PC-3 (cell line): ENCODE measurements around the gene CIP2A. TPM values are rescaled to one million over a fixed set of nuclear protein-coding genes. Genes with fewer than 3 reads are reported as not detected.

Experiments used
- ATAC-seq: fragments of 200-7000 bp; cut with Tn5 transposase; 2 replicates; pipeline ENCODE4 v1.9.1; 2020; ENCODE audit warnings: mild to moderate bottlenecking, moderate library complexity
- BruUV-seq: library from RNA; stranded (reverse); fragments of 400-500 nt; replicated peaks from 2 replicates; lab custom pipeline; 2021; lab: Mats Ljungman, UMichigan
- CTCF ChIA-PET: fragments of 300-600 bp; sonication (Branson Sonifier 250); formaldehyde crosslinking; loops from one replicate; lab custom pipeline; 2022; ENCODE audit warnings: antibody characterized with exemption; lab: Charles Lee
- POLR2A ChIA-PET: fragments of 300-600 bp; sonication (Branson Sonifier 250); formaldehyde crosslinking; loops from one replicate; lab custom pipeline; 2022; ENCODE audit warnings: antibody characterized with exemption; ENCODE audit not compliant: unreplicated experiment; lab: Charles Lee
- DNase-seq: peaks from one replicate; pipeline ENCODE4 v3.0.0-alpha.2; 2015
- H2AFZ ChIP-seq: fragments of 300-600 bp; sonication (generic); 2 replicates; pipeline ENCODE4 v1.6.0; 2016; ENCODE audit warnings: antibody characterized with exemption, low read length
- H3F3A ChIP-seq: fragments of 300-600 bp; sonication (generic); one replicate; pipeline ENCODE4 v1.6.0; 2017; ENCODE audit warnings: antibody characterized with exemption, low read length, control low read depth, mild to moderate bottlenecking; ENCODE audit not compliant: unreplicated experiment
- H3K27ac ChIP-seq: fragments of 300-600 bp; sonication (generic); 2 replicates; pipeline ENCODE4 v1.5.1; 2016; ENCODE audit warnings: mild to moderate bottlenecking, low read length
- H3K27me3 ChIP-seq: fragments of 300-600 bp; sonication (generic); 2 replicates; pipeline ENCODE4 v1.6.1; 2016; ENCODE audit warnings: low read length, mixed read lengths
- H3K36me3 ChIP-seq: fragments of 300-600 bp; sonication (generic); 2 replicates; pipeline ENCODE4 v1.6.1; 2016; ENCODE audit warnings: low read depth, mixed run types, low read length, mixed read lengths
- H3K4me1 ChIP-seq: fragments of 300-600 bp; sonication (generic); 2 replicates; pipeline ENCODE4 v1.5.1; 2016; ENCODE audit warnings: low read length; ENCODE audit not compliant: insufficient read depth
- H3K4me2 ChIP-seq: fragments of 300-600 bp; sonication (generic); 2 replicates; pipeline ENCODE4 v1.6.0; 2016; ENCODE audit warnings: low read length
- H3K4me3 ChIP-seq: fragments of 300-600 bp; sonication (generic); 2 replicates; pipeline ENCODE4 v1.5.1; 2016; ENCODE audit warnings: mild to moderate bottlenecking, low read length, mixed read lengths
- H3K79me2 ChIP-seq: fragments of 300-600 bp; sonication (generic); 2 replicates; pipeline ENCODE4 v1.6.1; 2017; ENCODE audit warnings: low read length, mixed read lengths
- H3K9ac ChIP-seq: fragments of 300-600 bp; sonication (generic); 2 replicates; pipeline ENCODE4 v1.6.0; 2016; ENCODE audit warnings: mild to moderate bottlenecking, low read length
- H3K9me2 ChIP-seq: fragments of 300-600 bp; sonication (generic); replicated peaks from 2 replicates; pipeline ENCODE4 v1.6.1; 2016; ENCODE audit warnings: mixed run types, low read length, mixed read lengths
- H3K9me3 ChIP-seq: fragments of 300-600 bp; sonication (generic); 2 replicates; pipeline ENCODE4 v1.6.1; 2016; ENCODE audit warnings: low read length, mixed read lengths
- H4K20me1 ChIP-seq: fragments of 300-600 bp; sonication (generic); 2 replicates; pipeline ENCODE4 v1.6.1; 2016; ENCODE audit warnings: low read length, mixed read lengths
- EZH2 ChIP-seq: fragments of 300-600 bp; sonication (generic); IDR thresholded peaks from one replicate; pipeline ENCODE4 v1.6.1; 2017; ENCODE audit warnings: antibody characterized with exemption, mild to moderate bottlenecking, low read length; ENCODE audit not compliant: unreplicated experiment
- EZH2phosphoT487 ChIP-seq: fragments of 300-600 bp; sonication (generic); IDR thresholded peaks from 2 replicates; pipeline ENCODE4 v1.6.1; 2018; ENCODE audit warnings: mild to moderate bottlenecking, antibody characterized with exemption, low read length, borderline replicate concordance
- intact Hi-C: fragments of 100-400 bp; cut with micrococcal nuclease; formaldehyde crosslinking; loops from 2 replicates; pipeline ENCODE4 v1.9.0; 2023
- total RNA-seq: library from RNA; depleted of rRNA; stranded (reverse); fragments of >200 nt; gene quantifications from 2 replicates; pipeline ENCODE4 v1.2.3, GENCODE V29; 2014
- TF ChIP-seq, protein P1 (sequence below): fragments of 300-600 bp; sonication (generic); conservative IDR thresholded peaks from 2 replicates; pipeline ENCODE4 v1.5.1; 2017; ENCODE audit warnings: antibody characterized with exemption, low read depth, mild to moderate bottlenecking, low read length

CIP2A gene
- total RNA-seq, 1 experiment from 2014 or later = 47.9 TPM

- no peaks in the 10 kb centered on the region for H3K9me2 ChIP-seq
- H3K79me2 ChIP-seq = no peaks in the 10 kb centered on the region
- H3K27me3 ChIP-seq = no peaks in the 10 kb centered on the region
- H4K20me1 ChIP-seq = no peaks in the 10 kb centered on the region
- POLR2A ChIA-PET = no interaction called here
- BruUV-seq = no TSS peak
- peaks cover 15% of the 10 kb centered on the region for H3K4me1 ChIP-seq
- no peak overlapping the region for H3K4me3 ChIP-seq
- ATAC-seq (no peak), DNase-seq (no peak)
- H3K36me3 ChIP-seq = no peaks in the 10 kb centered on the region
- TF ChIP-seq, protein P1, sequence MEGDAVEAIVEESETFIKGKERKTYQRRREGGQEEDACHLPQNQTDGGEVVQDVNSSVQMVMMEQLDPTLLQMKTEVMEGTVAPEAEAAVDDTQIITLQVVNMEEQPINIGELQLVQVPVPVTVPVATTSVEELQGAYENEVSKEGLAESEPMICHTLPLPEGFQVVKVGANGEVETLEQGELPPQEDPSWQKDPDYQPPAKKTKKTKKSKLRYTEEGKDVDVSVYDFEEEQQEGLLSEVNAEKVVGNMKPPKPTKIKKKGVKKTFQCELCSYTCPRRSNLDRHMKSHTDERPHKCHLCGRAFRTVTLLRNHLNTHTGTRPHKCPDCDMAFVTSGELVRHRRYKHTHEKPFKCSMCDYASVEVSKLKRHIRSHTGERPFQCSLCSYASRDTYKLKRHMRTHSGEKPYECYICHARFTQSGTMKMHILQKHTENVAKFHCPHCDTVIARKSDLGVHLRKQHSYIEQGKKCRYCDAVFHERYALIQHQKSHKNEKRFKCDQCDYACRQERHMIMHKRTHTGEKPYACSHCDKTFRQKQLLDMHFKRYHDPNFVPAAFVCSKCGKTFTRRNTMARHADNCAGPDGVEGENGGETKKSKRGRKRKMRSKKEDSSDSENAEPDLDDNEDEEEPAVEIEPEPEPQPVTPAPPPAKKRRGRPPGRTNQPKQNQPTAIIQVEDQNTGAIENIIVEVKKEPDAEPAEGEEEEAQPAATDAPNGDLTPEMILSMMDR = no peak
- TF ChIP-seq EZH2phosphoT487 = no peak
- no peak for TF ChIP-seq EZH2
- H3K27ac ChIP-seq = no peak overlapping the region
- H3K9me3 ChIP-seq = no peaks in the 10 kb centered on the region
- H2AFZ ChIP-seq = no peak overlapping the region
- H3K9ac ChIP-seq = no peak overlapping the region
- H3F3A ChIP-seq = no peaks in the 10 kb centered on the region
- no peak overlapping the region for H3K4me2 ChIP-seq
- CTCF ChIA-PET = no interaction called here
- intact Hi-C loops = no loop called here
These were observed 15.8 kb upstream of the CIP2A start for GRCh38 chr3:108605028-108605427.

- no peak overlapping the region for H3K9ac ChIP-seq
- BruUV-seq = no TSS peak
- no peaks in the 10 kb centered on the region for H4K20me1 ChIP-seq
- no peaks in the 10 kb centered on the region for H3F3A ChIP-seq
- no peaks in the 10 kb centered on the region for H3K79me2 ChIP-seq
- no peaks in the 10 kb centered on the region for H3K9me3 ChIP-seq
- H3K4me2 ChIP-seq = peak overlapping the region; percentile 24
- peak; percentile 83 for ATAC-seq
- no peak overlapping the region for H2AFZ ChIP-seq
- intact Hi-C loops = no loop called here
- POLR2A ChIA-PET = no interaction called here
- TF ChIP-seq EZH2 (no peak), EZH2phosphoT487 (no peak)
- TF ChIP-seq, protein P1 = no peak
- H3K9me2 ChIP-seq = no peaks in the 10 kb centered on the region
- peaks cover 15% of the 10 kb centered on the region for H3K4me1 ChIP-seq
- peak; percentile 44 for DNase-seq
- no peaks in the 10 kb centered on the region for H3K36me3 ChIP-seq
- H3K27me3 ChIP-seq = no peaks in the 10 kb centered on the region
- H3K4me3 ChIP-seq = no peak overlapping the region
- CTCF ChIA-PET = interaction anchor here (0.6 kb wide), 1 partner anchor 795 kb away, joined by 3 read pairs; no protein-coding TSS in a partner anchor
- H3K27ac ChIP-seq = no peak overlapping the region
These were observed 14.5 kb upstream of the CIP2A start for GRCh38 chr3:108603691-108604090.

- CTCF ChIA-PET = interaction anchor here (0.5 kb wide), 1 partner anchor 755 kb away, joined by 3 read pairs; no protein-coding TSS in a partner anchor
- no peak overlapping the region for H3K9ac ChIP-seq
These were observed 13.7 kb upstream of the CIP2A start for GRCh38 chr3:108602935-108603294.

More at GRCh38 chr3:108602935-108603294, 13.7 kb upstream of the CIP2A start:
- H3F3A ChIP-seq = no peaks in the 10 kb centered on the region
- BruUV-seq = no TSS peak
- ATAC-seq (no peak), DNase-seq (no peak)
- no peaks in the 10 kb centered on the region for H3K79me2 ChIP-seq
- no peak overlapping the region for H2AFZ ChIP-seq
- H3K4me2 ChIP-seq = no peak overlapping the region
- POLR2A ChIA-PET = interaction anchor here (0.6 kb wide), 1 partner anchor 24 kb away, joined by 3 read pairs; no protein-coding TSS in a partner anchor
- no peaks in the 10 kb centered on the region for H3K27me3 ChIP-seq
- no peaks in the 10 kb centered on the region for H3K9me3 ChIP-seq
- H4K20me1 ChIP-seq = no peaks in the 10 kb centered on the region
- H3K27ac ChIP-seq = no peak overlapping the region
- H3K36me3 ChIP-seq = no peaks in the 10 kb centered on the region
- H3K4me3 ChIP-seq = no peak overlapping the region
- peaks cover 15% of the 10 kb centered on the region for H3K4me1 ChIP-seq
- TF ChIP-seq, protein P1 = no peak
- TF ChIP-seq EZH2phosphoT487 = no peak
- TF ChIP-seq EZH2 = no peak
- no peaks in the 10 kb centered on the region for H3K9me2 ChIP-seq
- intact Hi-C loops = no loop called here
